Measurements from ENCODE around the gene NIT2. TPM values are rescaled to one million over a fixed set of nuclear protein-coding genes. Genes with fewer than 3 reads are reported as not detected.

NIT2 gene
- total RNA-seq, 2 experiments from 2014 or later: 18.6 to 21.4 TPM

GRCh38 chr3:100374521-100374920 is 40.0 kb downstream of the NIT2 start:
- Mint-ChIP-seq H3K36me3 (ENCODE audit: low read depth) (peaks cover 88% of the 10 kb centered on the region), H3K27me3 (no peaks in the 10 kb centered on the region), H3K4me1 (ENCODE audit: low read depth) (no peaks in the 10 kb centered on the region), H3K4me3 (no peak overlapping the region), H3K27ac (no peak overlapping the region), H3K9me3 (no peaks in the 10 kb centered on the region)
- H3K27me3 ChIP-seq (ENCODE audit: control insufficient read depth in 1 of 2, insufficient read depth in 2 of 2, low read length in 2 of 2): no peaks in the 10 kb centered on the region
- H3K4me3 ChIP-seq (ENCODE audit: low read length): no peak overlapping the region
- H3K27ac ChIP-seq (ENCODE audit: low read depth in 1 of 2, low read length in 2 of 2): no peak overlapping the region
- TF ChIP-seq CTCF (IDR thresholded peaks at IDR 0.05): no peak
- ATAC-seq (ENCODE audit: poor library complexity): no peak
- peaks cover 67% of the 10 kb centered on the region for H3K36me3 ChIP-seq (ENCODE audit: insufficient read depth, low read length)
- no peaks in the 10 kb centered on the region for H3K9me3 ChIP-seq (ENCODE audit: control insufficient read depth in 1 of 2, insufficient read depth in 1 of 2, low read length in 2 of 2)
- intact Hi-C loops (cut with DNase I, micrococcal nuclease): no loop called here
- ChIA-PET CTCF (interaction anchor here (1.2 kb wide), 1 partner anchor 31 kb away, joined by 3 read pairs; no protein-coding TSS in a partner anchor), POLR2A (interaction anchor here (0.7 to 1.4 kb wide), 3 partner anchors 18 to 41 kb away, joined by 3 to 4 read pairs (median 4); partner anchors contain the start of genes LNP1 and TOMM70)
- DNase-seq: no peak
- H3K4me1 ChIP-seq (ENCODE audit: insufficient read depth, low read length): no peaks in the 10 kb centered on the region

- Histone ChIP-seq H3K4me1 (ENCODE audit: insufficient read depth, low read length) (no peaks in the 10 kb centered on the region), H3K4me3 (ENCODE audit: low read length) (no peak overlapping the region), H3K9me3 (ENCODE audit: control insufficient read depth in 1 of 2, insufficient read depth in 1 of 2, low read length in 2 of 2) (no peaks in the 10 kb centered on the region), H3K27me3 (ENCODE audit: control insufficient read depth in 1 of 2, insufficient read depth in 2 of 2, low read length in 2 of 2) (no peaks in the 10 kb centered on the region), H3K36me3 (ENCODE audit: insufficient read depth, low read length) (peaks cover 70% of the 10 kb centered on the region), H3K27ac (ENCODE audit: low read depth in 1 of 2, low read length in 2 of 2) (no peak overlapping the region)
- Mint-ChIP-seq H3K27ac (no peak overlapping the region), H3K4me3 (no peak overlapping the region), H3K36me3 (ENCODE audit: low read depth) (peaks cover 89% of the 10 kb centered on the region), H3K9me3 (no peaks in the 10 kb centered on the region), H3K27me3 (no peaks in the 10 kb centered on the region), H3K4me1 (ENCODE audit: low read depth) (no peaks in the 10 kb centered on the region)
- no peak for ATAC-seq (ENCODE audit: poor library complexity)
- DNase-seq: no peak
- intact Hi-C loops (cut with DNase I, micrococcal nuclease): no loop called here
- ChIA-PET POLR2A (no interaction called here), CTCF (interaction anchor here (1.8 kb wide), 1 partner anchor 17 kb away, joined by 3 read pairs; no protein-coding TSS in a partner anchor)
- no peak for TF ChIP-seq CTCF (IDR thresholded peaks at IDR 0.05)
Observed at GRCh38 chr3:100376301-100376700, 41.7 kb downstream of the NIT2 start.

GRCh38 chr3:100384733-100385525 is 50.4 kb downstream of the NIT2 start:
- peaks cover 85% of the 10 kb centered on the region for H3K36me3 Mint-ChIP-seq (ENCODE audit: low read depth)
- peaks cover 17% of the 10 kb centered on the region for H3K4me1 Mint-ChIP-seq (ENCODE audit: low read depth)
- H3K4me3 Mint-ChIP-seq: no peak overlapping the region
- ATAC-seq (ENCODE audit: poor library complexity): no peak
- H3K27ac Mint-ChIP-seq: no peak overlapping the region
- intact Hi-C loops (cut with DNase I, micrococcal nuclease): no loop called here
- Histone ChIP-seq H3K4me3 (ENCODE audit: low read length) (no peak overlapping the region), H3K36me3 (ENCODE audit: insufficient read depth, low read length) (peaks cover 67% of the 10 kb centered on the region), H3K27ac (ENCODE audit: low read depth in 1 of 2, low read length in 2 of 2) (no peak overlapping the region), H3K9me3 (ENCODE audit: control insufficient read depth in 1 of 2, insufficient read depth in 1 of 2, low read length in 2 of 2) (peaks cover 4 to 8% of the 10 kb centered on the region in 2 experiments), H3K4me1 (ENCODE audit: insufficient read depth, low read length) (no peaks in the 10 kb centered on the region), H3K27me3 (ENCODE audit: control insufficient read depth in 1 of 2, insufficient read depth in 2 of 2, low read length in 2 of 2) (no peaks in the 10 kb centered on the region)
- no peak for DNase-seq
- ChIA-PET POLR2A (interaction anchor here (3.7 kb wide), 1 partner anchor 16 kb away, joined by 15 read pairs; the partner anchor contains the start of genes LNP1 and TOMM70), CTCF (interaction anchor here (1.3 kb wide), 1 partner anchor 26 kb away, joined by 3 read pairs; no protein-coding TSS in a partner anchor)
- peaks cover 3% of the 10 kb centered on the region for H3K9me3 Mint-ChIP-seq
- H3K27me3 Mint-ChIP-seq: no peaks in the 10 kb centered on the region
- TF ChIP-seq CTCF (IDR thresholded peaks at IDR 0.05): no peak
